HG03103 (cell line): ENCODE results near the gene CTIF.

Experiments used
- ATAC-seq: cut with Tn5 transposase; IDR thresholded peaks from one replicate; pipeline ENCODE4 v1.9.1; 2021; ENCODE audit warnings: low read depth; ENCODE audit not compliant: unreplicated experiment

CTIF gene

GRCh38 chr18:48794251-48794970, 255.6 kb downstream of the CTIF start:
- ATAC-seq, result no peak

- ATAC-seq, result no peak
Observed at GRCh38 chr18:48795696-48796095, 256.9 kb downstream of the CTIF start.

GRCh38 chr18:48796491-48797205, 257.8 kb downstream of the CTIF start:
- no peak for ATAC-seq

- ATAC-seq, result no peak
Observed at GRCh38 chr18:48797841-48798255, 259.0 kb downstream of the CTIF start.

GRCh38 chr18:48798334-48799245, 259.8 kb downstream of the CTIF start:
- ATAC-seq, result no peak

- no peak for ATAC-seq
Observed at GRCh38 chr18:48799724-48800315, 261.0 kb downstream of the CTIF start.

GRCh38 chr18:48800466-48800865, 261.6 kb downstream of the CTIF start:
- no peak for ATAC-seq

GRCh38 chr18:48800876-48801727, 262.3 kb downstream of the CTIF start:
- peak; percentile 43 for ATAC-seq

- ATAC-seq, result no peak
Observed at GRCh38 chr18:48801728-48802542, 263.1 kb downstream of the CTIF start.

GRCh38 chr18:48802543-48803290, 263.9 kb downstream of the CTIF start:
- ATAC-seq, result no peak

- ATAC-seq, result no peak
Observed at GRCh38 chr18:48803518-48803917, 264.7 kb downstream of the CTIF start.

GRCh38 chr18:48803951-48804855, 265.4 kb downstream of the CTIF start:
- ATAC-seq, result no peak

GRCh38 chr18:48804856-48805610, 266.2 kb downstream of the CTIF start:
- no peak for ATAC-seq

- ATAC-seq, result no peak
Observed at GRCh38 chr18:48805826-48806535, 267.1 kb downstream of the CTIF start.

- ATAC-seq, result no peak
Observed at GRCh38 chr18:48806551-48807261, 267.9 kb downstream of the CTIF start.
